Nucleus accumbens (tissue), 56 donors: ENCODE results near the gene NOXO1.
"Not testable (repeated sequence)": the region's sequence is repeated elsewhere in the genome, so short reads cannot be mapped to it uniquely, and the experiment has no call there.

Experiments used
- DNase-seq, 56 donors: peaks; one replicate each; lab custom pipeline; 2025; lab: John Stamatoyannopoulos, UW

The NOXO1 gene

GRCh38 chr16:2013527-2013926, 32.3 kb upstream of the NOXO1 start:
- no peak for DNase-seq

GRCh38 chr16:2011726-2012125, 30.5 kb upstream of the NOXO1 start:
- not testable (repeated sequence) for DNase-seq

DNA sequence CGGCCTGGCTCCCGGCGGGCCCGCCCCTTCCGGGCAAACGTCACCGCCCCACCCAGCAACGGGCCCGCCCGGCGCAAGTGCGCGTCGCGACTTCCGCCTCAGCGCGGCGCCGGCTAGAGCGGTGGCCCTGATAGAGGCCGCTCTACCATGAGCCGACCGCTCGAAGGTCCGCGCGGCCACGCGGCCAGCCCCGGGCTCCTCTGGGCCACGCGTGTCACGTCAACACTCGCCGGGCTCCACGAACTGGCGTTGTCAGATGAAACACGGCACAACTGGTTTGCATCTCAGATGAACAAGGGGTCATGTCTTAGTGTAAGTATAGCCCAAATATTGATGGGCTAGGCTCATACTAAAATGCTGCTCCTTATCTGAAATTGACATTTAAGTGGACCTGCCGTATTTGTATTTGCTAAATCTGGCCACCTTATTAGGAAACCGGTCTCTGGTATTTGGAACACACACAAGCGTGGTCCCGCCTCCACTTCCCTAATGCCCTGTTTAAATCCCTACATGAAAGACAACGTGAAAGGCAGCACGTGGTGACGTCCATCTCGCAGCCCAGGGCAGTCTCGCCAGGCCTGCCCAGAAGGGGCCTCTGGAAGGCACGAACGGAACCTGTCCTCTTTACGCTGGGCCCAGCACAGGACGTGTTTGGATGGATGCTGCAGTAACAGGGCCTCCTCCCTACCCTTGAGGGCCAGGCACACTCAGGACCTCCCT, 28.7 kb upstream of the NOXO1 start, which contains the start of gene ZNF598:
ZNF598 (minus strand) TSS at position 31 of the 720 bp plus-strand sequence.
- DNase-seq, result peak in 54 of 56 donors; percentile 19 to 86 (median 68)

DNA sequence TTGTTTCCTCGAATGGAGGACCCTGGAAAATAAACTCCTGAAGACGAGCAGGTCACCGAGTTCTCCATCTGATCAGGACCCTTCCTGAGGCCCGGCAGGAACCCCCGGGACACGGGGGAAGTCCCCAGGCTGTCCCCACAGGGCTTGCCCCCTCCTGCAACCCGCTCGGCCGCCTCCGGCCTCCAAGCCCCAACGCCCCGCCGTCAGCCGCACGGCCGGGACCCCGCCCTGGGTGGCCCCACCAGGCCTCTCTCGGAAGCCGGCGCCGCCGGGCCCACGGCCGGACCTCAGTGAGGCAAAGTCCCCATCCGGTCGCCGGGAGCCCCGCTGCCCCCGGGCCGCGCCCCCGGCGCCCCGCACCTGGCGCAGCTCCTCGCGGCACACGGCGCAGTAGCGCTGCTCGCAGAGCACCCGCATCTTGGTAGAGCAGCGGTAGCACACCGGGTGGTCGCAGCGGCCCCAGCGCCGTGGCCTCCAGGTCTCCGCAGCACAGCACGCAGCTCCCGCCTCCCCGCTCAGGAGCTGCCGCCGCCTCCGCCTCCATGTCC, 28.0 kb upstream of the NOXO1 start:
- peak in 1 of 56 donors; percentile 28 for DNase-seq

DNA sequence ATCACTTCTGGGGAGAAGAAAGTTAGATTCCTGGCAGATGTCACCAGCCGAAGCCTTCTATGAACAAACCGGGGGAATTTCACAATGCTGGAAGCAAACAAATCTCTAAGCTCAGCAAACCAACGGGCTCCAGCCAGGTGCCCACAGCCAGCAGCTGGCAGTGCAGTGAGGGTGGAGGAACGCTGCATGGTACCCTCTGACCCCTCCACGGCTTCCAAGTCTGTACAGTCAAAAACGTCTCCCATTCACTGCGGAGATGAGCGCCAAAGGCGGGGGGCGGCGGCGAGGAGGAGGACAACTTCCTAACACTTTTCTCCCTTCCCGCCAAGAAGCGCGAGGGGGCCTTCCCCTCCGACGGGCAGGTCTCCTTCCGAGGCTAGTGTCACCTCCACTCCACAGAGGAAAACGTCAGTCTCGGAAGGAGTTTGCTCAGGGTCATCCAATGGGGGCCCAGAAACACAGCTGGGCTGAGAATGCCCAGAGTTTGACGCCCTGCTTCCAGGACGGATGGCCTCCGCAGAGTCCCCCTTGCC, 27.4 kb upstream of the NOXO1 start:
- no peak for DNase-seq

- no peak for DNase-seq
Observed at GRCh38 chr16:2008009-2008526, 26.8 kb upstream of the NOXO1 start.

- no peak for DNase-seq
Observed at GRCh38 chr16:2007081-2007836, 26.0 kb upstream of the NOXO1 start.

GRCh38 chr16:2006317-2006716, 25.0 kb upstream of the NOXO1 start:
- no peak for DNase-seq

GRCh38 chr16:2005646-2006045, 24.4 kb upstream of the NOXO1 start:
- DNase-seq, result peak in 1 of 56 donors; percentile 38

DNA sequence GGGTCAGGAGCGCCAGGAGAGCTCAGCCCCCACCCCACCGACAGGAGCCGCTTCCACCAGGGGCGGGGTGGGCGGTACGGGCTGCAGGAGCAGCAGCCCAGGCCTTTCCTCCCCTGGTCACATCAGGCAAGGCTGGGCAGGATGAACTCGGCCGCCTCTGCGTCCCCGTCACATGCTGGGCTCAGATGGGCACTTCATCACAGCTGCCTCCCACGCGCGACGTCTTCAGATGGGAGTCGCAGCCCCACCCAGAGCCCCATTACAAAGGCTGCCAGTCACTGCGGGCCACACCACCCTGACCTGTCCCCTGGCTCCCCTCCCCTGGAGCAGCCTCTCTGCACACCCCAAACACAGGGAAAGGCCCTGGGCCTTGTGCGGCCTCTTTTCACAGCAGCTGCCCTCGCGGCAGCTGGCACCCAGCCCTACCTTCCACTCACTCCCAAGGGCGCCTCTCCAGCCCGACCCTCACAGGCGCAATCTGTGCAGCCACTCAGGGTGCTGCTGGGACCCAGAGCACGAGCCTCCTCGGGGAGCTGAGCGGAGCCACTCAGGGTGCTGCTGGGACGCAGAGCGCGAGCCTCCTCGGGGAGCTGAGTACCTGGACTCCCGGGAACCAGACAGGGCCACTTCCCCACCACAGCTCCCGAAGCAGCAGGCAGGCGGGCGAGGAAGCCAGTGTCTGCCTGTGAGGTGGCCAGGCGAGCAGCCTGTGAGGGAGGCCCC, 23.7 kb upstream of the NOXO1 start:
- no peak for DNase-seq

- peak in 44 of 56 donors; percentile 12 to 83 (median 38) for DNase-seq
Observed at GRCh38 chr16:2003827-2004641, 22.8 kb upstream of the NOXO1 start.

DNA sequence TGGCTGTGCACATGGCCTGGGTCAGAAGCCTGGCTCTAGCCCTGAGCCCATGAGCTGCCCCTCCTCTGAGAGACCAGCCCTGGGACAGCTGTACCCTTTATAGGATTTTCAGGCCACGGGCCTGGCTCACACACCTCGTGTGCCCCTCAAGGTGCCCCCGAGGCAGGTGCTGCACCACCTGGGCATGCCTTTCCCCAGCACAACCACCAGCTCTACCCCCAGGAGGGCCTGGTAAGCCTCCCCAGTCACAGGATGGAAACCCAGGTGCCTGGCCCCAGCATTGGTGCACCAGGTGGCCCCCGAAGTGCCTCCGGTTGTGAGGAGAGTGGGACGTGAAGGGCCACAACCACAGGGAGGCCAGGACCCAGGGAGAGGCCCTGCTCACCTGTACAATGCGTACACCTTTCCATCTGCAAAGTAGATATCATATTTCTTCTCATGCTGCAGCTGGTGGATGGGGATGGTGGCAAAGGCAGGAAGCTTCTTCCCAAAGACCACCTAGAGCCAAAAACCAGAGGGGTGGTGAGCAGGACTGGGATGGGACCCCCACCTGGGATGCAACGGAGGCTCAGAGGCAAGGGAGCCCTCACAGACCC, 22.1 kb upstream of the NOXO1 start:
- no peak for DNase-seq

GRCh38 chr16:2002406-2003230, 21.3 kb upstream of the NOXO1 start:
- DNase-seq, result no peak

- DNase-seq, result no peak
Observed at GRCh38 chr16:2001456-2002355, 20.4 kb upstream of the NOXO1 start.

GRCh38 chr16:2001035-2001434, 19.8 kb upstream of the NOXO1 start:
- no peak for DNase-seq

GRCh38 chr16:1999866-2000514, 18.7 kb upstream of the NOXO1 start:
- peak in 2 of 56 donors; percentile 12 to 28 for DNase-seq
